Panc1 (cell line): ENCODE measurements around the gene OSBPL5.

Source experiments
- POLR2AphosphoS5 ChIP-seq: IDR thresholded peaks from 2 replicates; pipeline ENCODE4 v1.6.1; 2012; ENCODE audit warnings: mild to moderate bottlenecking, low read depth, low read length, moderate library complexity
- TF ChIP-seq, protein P1 (sequence below): fragments of 450-650 bp; IDR thresholded peaks from 2 replicates; pipeline ENCODE4 v1.5.1; 2017; ENCODE audit warnings: mild to moderate bottlenecking

- no peak for TF ChIP-seq POLR2AphosphoS5
- TF ChIP-seq, protein P1, sequence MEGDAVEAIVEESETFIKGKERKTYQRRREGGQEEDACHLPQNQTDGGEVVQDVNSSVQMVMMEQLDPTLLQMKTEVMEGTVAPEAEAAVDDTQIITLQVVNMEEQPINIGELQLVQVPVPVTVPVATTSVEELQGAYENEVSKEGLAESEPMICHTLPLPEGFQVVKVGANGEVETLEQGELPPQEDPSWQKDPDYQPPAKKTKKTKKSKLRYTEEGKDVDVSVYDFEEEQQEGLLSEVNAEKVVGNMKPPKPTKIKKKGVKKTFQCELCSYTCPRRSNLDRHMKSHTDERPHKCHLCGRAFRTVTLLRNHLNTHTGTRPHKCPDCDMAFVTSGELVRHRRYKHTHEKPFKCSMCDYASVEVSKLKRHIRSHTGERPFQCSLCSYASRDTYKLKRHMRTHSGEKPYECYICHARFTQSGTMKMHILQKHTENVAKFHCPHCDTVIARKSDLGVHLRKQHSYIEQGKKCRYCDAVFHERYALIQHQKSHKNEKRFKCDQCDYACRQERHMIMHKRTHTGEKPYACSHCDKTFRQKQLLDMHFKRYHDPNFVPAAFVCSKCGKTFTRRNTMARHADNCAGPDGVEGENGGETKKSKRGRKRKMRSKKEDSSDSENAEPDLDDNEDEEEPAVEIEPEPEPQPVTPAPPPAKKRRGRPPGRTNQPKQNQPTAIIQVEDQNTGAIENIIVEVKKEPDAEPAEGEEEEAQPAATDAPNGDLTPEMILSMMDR: no peak
Measured at GRCh38 chr11:3092603-3093141, 72.4 kb downstream of the OSBPL5 start.
